HG03520 (cell line): Measurements from ENCODE around the gene EPC1.
"Not testable (repeated sequence)": the region's sequence is repeated elsewhere in the genome, so short reads cannot be mapped to it uniquely, and the experiment has no call there.

Source experiments
- ATAC-seq: cut with Tn5 transposase; IDR thresholded peaks from one replicate; pipeline ENCODE4 v1.9.1; 2021; ENCODE audit warnings: mild to moderate bottlenecking, moderate library complexity; ENCODE audit not compliant: unreplicated experiment

EPC1 gene

GRCh38 chr10:32241946-32242345 is 105.0 kb downstream of the EPC1 start:
- no peak for ATAC-seq

- no peak for ATAC-seq
Observed at GRCh38 chr10:32240471-32240870, 106.5 kb downstream of the EPC1 start.

- ATAC-seq = no peak
Observed at GRCh38 chr10:32239769-32240168, 107.2 kb downstream of the EPC1 start.

GRCh38 chr10:32237644-32238345 is 109.2 kb downstream of the EPC1 start:
- ATAC-seq = no peak

DNA sequence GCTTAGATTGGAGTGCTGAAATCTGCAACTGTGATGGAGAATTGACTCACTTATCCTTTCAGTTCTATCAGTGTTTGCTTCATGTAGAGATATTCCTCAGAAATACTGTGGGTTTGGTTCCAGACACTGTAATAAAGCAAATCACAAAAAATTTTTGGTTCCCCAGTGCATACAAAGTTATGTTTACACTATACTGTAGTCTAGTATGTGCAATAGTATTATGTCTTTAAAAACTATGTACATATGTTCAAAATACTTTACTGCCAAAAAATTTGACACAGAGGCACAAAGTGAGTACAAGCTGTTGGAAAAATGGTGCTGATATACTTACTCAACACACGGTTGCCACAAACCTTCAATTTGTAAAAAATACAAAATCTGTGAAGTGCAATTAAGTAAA is 112.5 kb downstream of the EPC1 start:
- no peak for ATAC-seq

DNA sequence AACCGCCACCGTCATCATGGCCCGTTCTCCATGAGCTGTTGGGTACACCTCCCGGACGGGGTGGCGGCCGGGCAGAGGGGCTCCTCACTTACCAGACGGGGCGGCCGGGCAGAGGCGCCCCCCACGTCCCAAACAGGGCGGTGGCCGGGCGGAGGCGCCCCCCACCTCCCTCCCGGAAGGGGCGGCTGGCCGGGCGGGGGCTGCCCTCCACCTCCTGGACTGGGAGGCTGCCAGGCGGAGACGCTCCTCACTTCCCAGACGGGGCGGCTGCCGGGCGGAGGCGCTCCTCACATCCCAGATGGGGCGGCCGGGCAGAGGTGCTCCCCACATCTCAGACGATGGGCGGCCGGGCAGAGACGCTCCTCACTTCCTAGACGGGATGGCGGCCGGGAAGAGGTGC is 113.6 kb downstream of the EPC1 start:
- not testable (repeated sequence) for ATAC-seq

GRCh38 chr10:32232378-32232777 is 114.6 kb downstream of the EPC1 start:
- ATAC-seq = no peak

- ATAC-seq = not testable (repeated sequence)
Observed at GRCh38 chr10:32229788-32230187, 117.2 kb downstream of the EPC1 start.

DNA sequence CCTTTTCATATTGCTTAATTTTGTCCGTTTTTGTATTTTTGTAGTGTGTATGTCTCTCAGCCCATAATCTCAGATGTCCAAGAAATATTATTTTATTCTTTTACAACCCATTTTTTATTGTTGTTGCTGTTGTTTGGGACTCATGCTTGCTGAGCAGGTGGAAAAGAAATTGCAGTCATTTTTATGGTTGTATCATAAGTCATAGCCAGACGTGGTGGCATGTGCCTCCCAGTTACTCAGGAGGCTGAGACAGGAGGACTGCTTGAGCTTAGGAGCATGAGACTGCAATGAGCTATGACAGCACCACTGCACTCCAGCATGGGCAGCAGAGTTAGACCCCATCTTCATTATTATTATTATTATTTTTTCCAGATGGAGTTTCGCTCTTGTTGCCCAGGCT is 117.8 kb downstream of the EPC1 start:
- no peak for ATAC-seq

- no peak for ATAC-seq
Observed at GRCh38 chr10:32227802-32228201, 119.2 kb downstream of the EPC1 start.

- no peak for ATAC-seq
Observed at GRCh38 chr10:32226624-32227023, 120.3 kb downstream of the EPC1 start.

GRCh38 chr10:32225976-32226375 is 121.0 kb downstream of the EPC1 start:
- no peak for ATAC-seq

GRCh38 chr10:32222376-32222775 is 124.6 kb downstream of the EPC1 start:
- ATAC-seq = not testable (repeated sequence)

DNA sequence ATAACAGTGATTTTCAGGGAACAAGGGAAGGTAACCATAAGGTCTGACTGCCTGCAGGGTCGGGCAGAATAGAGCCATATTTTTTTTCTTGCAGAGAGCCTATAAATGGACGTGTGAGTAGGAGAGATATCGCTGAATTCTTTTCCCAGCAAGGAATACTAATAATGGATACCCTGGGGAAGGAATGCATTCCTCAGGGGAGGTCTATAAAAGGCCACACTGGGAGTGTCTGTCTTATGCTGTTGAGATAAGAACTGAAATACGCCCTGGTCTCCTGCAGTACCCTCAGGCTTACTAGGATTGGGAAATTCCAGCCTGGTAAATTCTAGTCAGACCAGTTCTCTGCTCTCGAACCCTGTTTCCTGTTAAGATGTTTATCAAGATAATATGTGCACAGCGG is 127.8 kb downstream of the EPC1 start:
- not testable (repeated sequence) for ATAC-seq

DNA sequence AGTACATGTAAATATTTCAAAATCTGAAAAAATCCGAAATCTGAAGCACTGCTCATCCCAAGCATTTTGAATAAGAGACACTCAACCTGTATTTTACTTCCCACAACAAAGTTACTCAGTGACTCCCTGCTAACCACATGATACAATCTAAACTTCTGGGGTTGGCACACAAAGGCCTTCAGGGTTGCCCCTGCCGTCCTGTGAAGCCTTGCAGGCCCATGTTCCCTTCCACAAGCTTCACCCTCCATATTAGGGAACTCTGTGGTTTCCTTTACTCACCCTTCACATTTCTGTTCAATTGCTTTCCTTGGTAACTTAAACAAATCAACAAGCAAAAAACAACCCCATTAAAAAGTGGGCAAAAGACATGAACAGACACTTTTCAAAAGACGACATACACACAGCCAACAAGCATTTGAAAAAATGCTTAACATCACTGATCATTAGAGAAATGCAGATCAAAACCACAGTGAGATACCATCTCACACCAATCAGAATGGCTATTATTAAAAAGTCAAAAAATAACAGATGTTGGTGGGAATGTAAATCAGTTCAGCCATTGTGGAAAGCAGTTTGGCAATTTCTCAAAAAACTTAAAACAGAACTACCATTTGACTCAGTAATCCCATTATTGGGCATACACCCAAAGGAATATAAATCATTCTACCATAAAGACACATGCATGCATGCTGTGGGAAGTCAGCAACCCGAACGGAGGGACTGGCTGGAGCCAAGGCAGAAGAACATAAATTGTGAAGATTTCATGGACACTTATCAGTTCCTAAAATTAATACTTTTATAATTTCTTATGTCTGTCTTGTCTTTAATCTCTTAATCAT is 128.5 kb downstream of the EPC1 start:
- ATAC-seq = not testable (repeated sequence)
